GM23248 (cell line): ENCODE data around the gene TMC2.

Source experiments
- EZH2 ChIP-seq: fragments of 200-600 bp; sonication (generic); IDR thresholded peaks from 2 replicates; pipeline ENCODE4 v1.6.1; 2018; ENCODE audit warnings: antibody characterized with exemption, mild to moderate bottlenecking; ENCODE audit not compliant: insufficient read depth, poor library complexity, severe bottlenecking
- EZH2phosphoT487 ChIP-seq: fragments of 200-600 bp; sonication (generic); IDR thresholded peaks from 2 replicates; pipeline ENCODE4 v1.6.1; 2018; ENCODE audit warnings: antibody characterized with exemption, moderate library complexity, mild to moderate bottlenecking, low read depth; ENCODE audit not compliant: insufficient read depth

DNA sequence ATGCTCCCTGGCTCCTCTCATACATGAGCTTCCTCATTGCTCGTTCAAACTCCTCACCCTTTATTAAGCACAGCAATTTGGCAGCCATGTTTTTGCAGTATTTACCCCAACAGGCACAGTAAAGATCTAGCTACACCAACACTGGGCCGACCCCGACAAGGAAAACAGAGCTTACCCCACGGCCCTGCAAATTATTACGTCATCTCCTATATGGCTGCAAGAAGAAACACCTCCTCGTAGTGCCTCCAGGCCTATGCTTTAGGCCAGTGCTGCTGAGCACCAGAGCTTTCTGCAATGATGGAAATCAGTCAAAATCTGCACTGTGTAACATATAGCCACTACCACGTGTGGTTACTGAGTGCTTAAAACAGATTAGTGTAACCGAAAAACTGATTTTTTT lies 26.7 kb downstream of the TMC2 start:
- TF ChIP-seq EZH2, result no peak
- TF ChIP-seq EZH2phosphoT487, result no peak
